Ecto neural progenitor cell (in vitro differentiated cells): Measurements from ENCODE around the gene PTK7.
A peak's percentile ranks its signal among the peaks of the same experiment; 100 is the strongest.
"Not testable (repeated sequence)": the region's sequence is repeated elsewhere in the genome, so short reads cannot be mapped to it uniquely, and the experiment has no call there.

Source experiments
- DNase-seq: peaks from one replicate; pipeline ENCODE4 v3.0.0-alpha.2; 2018; ENCODE audit warnings: low spot score

The PTK7 gene

GRCh38 chr6:43119482-43119881, 43.4 kb downstream of the PTK7 start:
- no peak for DNase-seq

- DNase-seq, result no peak
Observed at GRCh38 chr6:43120101-43120763, 44.1 kb downstream of the PTK7 start.

- no peak for DNase-seq
Observed at GRCh38 chr6:43120944-43121913, 45.1 kb downstream of the PTK7 start.

GRCh38 chr6:43122146-43122545, 46.0 kb downstream of the PTK7 start:
- DNase-seq, result no peak

- no peak for DNase-seq
Observed at GRCh38 chr6:43123461-43124314, 47.6 kb downstream of the PTK7 start.

- no peak for DNase-seq
Observed at GRCh38 chr6:43124481-43124880, 48.4 kb downstream of the PTK7 start.

GRCh38 chr6:43125119-43125518, 49.0 kb downstream of the PTK7 start:
- DNase-seq, result no peak

GRCh38 chr6:43125555-43125954, 49.4 kb downstream of the PTK7 start:
- DNase-seq, result no peak

- no peak for DNase-seq
Observed at GRCh38 chr6:43127180-43127579, 51.1 kb downstream of the PTK7 start.

GRCh38 chr6:43127877-43128276, 51.8 kb downstream of the PTK7 start:
- no peak for DNase-seq

- no peak for DNase-seq
Observed at GRCh38 chr6:43128926-43129325, 52.8 kb downstream of the PTK7 start.

GRCh38 chr6:43129434-43130194, 53.5 kb downstream of the PTK7 start:
- no peak for DNase-seq

GRCh38 chr6:43130429-43130828, 54.3 kb downstream of the PTK7 start:
- no peak for DNase-seq

GRCh38 chr6:43131379-43131778, 55.3 kb downstream of the PTK7 start:
- DNase-seq, result not testable (repeated sequence)

- DNase-seq, result no peak
Observed at GRCh38 chr6:43138267-43138666, 62.2 kb downstream of the PTK7 start.

GRCh38 chr6:43139973-43140372, 63.9 kb downstream of the PTK7 start:
- DNase-seq, result not testable (repeated sequence)

GRCh38 chr6:43141644-43142043, 65.5 kb downstream of the PTK7 start:
- DNase-seq, result no peak

GRCh38 chr6:43142101-43142500, 66.0 kb downstream of the PTK7 start:
- DNase-seq, result no peak

- DNase-seq, result peak; percentile 95
Observed at GRCh38 chr6:43143235-43144128, 67.4 kb downstream of the PTK7 start.

GRCh38 chr6:43144879-43145278, 68.8 kb downstream of the PTK7 start:
- DNase-seq, result no peak

- no peak for DNase-seq
Observed at GRCh38 chr6:43146261-43146660, 70.1 kb downstream of the PTK7 start.
